AML-193 (cell line): Measurements from ENCODE around the gene PCMT1.
"Not testable (repeated sequence)": the region's sequence is repeated elsewhere in the genome, so short reads cannot be mapped to it uniquely, and the experiment has no call there.

Experiments used
- DNase-seq, 2 experiments: peaks; one replicate each; lab custom pipeline; 2025; lab: John Stamatoyannopoulos, UW

The PCMT1 gene

DNA sequence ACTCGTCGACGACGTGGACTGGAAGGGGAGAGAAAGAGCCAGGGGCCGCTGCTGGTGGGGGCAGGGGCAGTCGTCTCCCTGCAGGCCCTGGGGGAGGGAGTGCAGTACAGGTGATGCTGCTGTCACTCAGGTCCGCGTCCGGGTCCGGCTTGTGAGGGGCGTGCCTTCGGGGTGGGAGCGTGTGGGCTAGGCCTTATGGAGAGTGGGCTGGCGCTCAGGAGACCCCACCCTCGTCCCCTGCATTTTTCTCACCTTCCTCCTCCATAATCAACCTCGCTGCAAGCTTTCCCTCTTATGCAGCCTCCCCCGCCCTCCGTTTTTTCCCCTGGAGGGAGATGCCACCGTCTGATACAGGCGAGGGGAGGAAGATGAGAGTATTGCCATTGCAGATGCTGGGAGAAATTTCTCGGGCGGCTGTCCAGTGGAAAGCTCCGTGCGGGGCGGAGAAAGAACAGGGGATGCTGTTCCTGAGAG, 632 bp downstream of the PCMT1 start:
- peak; percentile 28 to 32 for DNase-seq

DNA sequence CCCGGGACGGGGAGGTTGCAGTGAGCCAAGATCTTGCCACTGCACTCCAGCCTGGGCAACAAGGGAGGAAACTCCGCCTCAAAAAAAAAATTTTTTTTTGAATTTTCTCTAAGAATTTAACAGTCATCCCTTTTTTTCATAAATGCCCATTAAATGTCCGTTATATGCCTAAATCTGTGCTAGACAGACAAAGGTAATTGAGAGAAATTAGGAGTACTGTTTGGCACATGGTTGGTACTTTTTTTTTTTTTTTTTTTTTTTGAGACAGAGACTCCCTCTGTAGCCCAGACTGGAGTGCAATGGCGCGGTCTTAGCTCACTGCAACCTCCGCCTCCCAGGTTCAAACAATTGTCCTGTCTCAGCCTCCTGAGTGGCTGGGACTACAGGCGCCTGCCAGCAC, 1.7 kb downstream of the PCMT1 start:
- no peak for DNase-seq

DNA sequence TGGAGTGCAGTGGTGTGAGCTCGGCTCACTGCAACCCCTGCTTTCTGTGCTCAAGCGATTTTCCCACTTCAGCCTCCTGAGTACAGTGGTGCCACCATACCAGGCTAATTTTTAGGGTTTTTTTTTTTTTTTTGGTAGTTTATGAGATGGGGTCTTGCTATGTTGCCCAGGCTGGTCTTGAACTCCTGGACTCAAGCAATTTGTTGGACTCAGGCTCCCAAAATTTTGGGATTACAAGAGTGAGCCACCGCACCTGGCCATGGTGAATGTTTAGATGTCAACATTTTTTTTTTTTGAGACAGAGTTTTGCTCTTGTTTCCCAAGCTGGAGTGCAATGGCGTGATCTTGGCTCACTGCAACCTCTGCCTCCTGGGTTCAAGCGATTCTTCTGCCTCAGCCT, 2.4 kb downstream of the PCMT1 start:
- DNase-seq: not testable (repeated sequence)

DNA sequence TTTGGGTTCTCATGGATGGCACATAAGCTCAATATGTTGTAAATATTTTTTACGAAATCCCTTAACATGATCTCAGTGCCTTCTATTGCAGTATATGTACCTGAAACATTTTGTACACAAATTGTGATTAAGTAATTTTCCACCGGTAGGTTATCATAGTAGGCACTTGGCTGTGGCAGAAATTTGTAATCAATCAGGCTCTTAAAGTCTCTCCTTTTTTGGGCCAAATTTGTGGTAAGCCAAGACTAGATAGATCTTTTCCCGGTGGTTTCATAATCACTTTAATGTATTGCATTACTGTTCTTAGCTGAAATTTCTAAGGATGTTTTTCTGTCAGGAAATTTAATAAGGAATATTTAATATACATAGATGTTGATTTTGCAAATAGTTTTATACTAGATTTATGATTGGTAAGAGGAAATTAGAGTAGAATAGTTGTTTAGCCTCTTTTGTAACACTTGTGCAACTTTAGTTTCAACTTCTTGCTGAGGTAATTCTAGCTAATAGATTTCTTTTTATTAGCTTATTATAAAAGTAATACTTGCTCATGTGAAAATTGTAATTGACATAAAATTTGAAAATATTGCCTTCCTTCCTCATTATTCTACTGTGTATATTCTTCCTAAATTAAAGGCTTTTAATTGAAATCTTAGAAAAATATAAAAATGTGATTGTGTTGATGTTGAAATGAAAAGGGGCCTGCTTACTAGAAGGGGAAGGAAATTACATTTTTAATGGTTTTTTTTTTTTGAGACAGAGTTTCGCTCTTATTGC, 3.2 kb downstream of the PCMT1 start:
- peak; percentile 76 to 89 for DNase-seq

DNA sequence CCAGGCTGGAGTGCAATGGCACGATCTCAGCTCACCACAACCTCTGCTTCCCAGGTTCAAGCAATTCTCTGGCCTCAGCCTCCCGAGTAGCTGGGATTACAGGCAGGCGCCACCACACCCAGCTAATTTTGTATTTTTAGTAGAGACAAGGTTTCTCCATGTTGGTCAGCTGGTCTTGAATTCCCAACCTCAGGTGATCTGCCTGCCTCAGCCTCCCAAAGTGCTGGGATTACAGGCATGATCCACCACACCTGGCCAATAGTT, 3.8 kb downstream of the PCMT1 start:
- not testable (repeated sequence) for DNase-seq

DNA sequence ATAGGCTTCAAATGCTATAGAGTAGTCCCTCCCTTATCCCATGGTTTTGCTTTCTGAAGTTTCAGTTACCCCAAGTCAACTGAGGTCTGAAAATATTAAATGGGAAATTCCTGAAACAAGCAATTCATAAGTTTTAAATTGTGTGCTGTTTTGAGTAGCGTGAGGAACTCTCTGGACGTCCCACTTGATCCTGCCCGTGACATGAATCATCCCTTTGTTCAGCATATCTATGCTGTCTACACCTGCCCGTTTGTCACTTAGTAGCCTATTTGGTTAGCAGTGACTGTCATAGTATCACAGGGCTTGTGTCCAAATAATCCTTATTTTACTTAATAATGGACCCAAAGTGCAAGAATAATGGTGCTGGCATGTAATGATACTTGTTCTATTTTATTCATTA, 5.0 kb downstream of the PCMT1 start:
- DNase-seq: no peak

DNA sequence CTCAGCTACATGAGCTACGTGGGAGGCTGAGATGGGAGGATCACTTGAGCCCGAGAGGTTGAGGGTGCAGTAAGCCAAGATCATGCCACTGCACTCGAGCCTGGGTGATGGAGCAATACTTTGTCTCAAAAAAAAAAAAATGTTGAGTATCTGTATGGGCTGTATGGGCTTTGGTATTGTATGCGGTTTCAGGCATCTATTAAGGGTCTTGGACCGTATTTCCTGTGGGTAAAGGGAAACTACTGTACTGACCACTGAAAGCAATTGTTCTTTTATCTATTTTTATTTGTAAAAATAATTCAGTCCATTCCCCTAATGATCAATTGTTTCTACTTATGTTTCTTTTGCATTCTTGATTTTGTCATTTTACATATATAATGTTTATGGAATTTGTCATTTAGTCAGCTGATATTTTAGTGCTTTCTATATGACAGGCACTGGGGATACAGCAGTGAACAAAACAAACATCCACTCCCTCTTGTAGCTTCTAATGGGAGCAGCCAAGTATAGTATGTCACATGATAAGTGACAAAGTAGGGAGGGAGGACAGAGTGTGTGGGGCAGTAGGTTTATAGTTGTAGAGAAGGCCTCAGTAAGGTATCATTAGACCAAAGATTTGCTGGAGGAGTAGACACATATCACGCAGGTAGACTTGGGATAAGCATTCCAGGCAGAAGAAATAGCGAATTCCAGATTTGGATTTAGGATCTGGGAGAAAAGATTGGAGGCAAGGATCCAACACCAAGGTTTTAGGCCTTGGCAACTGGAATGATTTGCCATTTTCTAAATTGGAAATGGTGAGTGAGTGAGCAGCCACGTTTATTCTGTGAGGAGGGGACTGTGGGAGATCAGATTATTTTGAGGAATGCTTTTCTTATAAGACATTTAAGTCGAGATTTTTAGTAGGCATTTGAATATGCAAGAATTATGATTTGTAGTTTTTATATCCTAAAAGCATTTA, 6.0 kb downstream of the PCMT1 start:
- no peak for DNase-seq

DNA sequence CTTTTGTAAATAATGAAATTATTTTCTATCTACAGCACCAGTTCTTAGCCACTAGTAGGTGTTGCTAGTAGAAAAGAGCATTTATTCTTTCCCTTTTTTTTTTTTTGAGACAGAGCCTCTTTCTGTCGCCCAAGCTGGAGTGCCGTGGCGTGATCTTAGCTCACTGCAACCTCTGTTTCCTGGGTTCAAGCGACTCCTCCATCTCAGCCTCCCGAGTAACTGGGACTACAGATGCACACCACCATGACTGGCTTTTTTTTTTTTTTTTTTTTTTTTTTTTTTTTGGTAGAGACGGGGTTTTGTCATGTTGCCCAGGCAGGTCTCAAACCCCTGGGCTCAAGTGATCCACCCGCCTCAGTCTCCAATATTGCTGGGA, 6.7 kb downstream of the PCMT1 start:
- DNase-seq: no peak

DNA sequence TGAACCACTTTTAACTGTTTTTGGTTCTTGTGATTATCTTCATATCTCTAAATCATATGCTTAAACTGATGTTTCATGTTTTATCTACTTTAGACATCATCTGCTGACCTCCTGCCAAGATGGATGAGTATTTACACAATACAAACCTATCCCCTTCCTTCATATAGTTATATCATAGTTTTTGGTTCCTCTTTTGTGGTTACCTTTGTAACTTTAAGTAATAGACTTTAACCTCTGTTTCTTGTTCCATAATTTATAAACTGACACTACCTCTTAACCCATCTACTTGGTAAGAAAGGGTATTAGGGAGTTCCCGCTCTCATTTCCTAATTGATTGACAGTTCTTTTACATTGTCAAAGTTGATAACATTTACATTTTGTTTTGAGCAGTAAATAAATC, 11.9 kb downstream of the PCMT1 start:
- DNase-seq: peak; percentile 97 to 98

DNA sequence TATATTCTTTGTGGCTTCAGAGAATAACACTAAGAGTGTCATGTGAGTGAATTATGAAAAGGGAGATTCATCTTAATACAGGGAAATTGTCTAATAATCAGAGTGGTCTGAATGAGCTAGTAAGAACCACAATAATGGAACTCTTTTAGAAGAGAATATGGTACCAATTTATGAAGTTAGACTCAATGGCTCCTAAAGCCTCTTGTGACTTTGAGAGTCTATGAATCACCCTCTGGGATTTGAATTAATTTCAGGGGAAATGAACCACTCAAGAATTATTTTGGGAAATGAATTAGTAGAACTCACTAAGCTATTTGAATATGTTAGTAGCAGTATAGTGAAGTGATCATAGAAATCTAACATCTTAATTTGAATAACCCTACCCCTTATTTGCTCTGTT, 14.3 kb downstream of the PCMT1 start:
- DNase-seq: no peak

DNA sequence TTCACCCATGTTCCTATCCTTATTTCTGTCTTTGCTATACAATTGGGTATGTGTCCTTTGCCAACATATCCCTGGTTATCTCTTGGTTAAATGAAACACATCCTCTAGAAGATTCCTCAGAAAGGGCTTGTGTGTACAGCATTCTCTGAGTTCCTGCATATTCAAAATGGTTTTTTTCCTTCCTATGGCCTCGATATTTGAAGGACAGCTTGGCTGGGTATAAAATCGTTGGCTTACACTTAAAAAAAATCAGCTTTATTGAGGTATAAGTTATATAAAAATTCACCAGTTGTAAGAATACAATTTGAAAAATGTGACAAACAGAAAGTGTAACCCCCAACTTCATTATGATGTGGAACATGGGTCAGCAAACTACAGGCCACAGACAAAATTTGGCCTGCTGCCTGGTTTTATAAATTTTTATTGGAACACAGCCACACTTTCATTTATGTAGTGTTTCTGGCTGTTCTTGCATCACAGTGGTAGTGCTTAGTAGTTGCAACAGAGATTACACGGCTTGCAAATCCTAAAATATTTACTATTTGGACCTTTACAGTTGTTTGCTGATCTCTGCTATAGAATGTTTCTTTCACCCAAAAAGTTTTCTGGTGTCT, 16.7 kb downstream of the PCMT1 start:
- DNase-seq: peak; percentile 79

DNA sequence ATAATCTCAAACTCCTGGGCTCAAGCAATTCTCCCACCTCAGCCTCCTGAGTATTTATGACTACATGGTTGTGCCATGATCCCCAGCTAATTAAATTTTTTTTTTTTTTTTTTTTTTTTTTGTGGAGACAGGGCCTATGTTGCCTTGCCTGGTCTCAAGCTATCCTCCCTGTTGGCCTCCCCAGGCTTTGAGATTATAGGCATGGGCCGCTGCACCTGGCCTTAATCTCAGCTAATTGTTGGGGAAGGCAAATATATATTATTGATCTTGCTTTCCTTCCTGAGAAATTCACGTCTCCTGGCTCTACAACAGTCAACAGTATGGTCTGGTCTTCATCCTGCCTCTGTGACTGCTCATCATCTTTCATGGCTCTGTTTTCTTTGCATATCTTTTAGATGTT, 20.1 kb downstream of the PCMT1 start:
- no peak for DNase-seq

DNA sequence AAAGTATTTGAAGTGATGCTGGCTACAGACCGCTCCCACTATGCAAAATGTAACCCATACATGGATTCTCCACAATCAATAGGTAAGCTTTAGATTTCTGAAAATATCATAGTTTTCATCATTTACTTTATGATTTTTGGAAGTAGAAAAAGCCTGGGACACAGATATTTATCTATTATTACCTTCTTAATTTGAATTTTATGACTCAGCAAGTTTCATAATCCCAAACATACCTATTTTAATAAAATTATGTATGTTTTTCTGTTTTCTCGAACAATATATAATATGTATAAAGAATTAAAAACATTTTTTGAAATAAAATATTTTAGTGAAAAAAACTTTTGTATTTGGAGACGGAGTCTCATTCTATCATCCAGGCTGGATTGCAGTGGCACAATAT, 21.6 kb downstream of the PCMT1 start:
- no peak for DNase-seq

DNA sequence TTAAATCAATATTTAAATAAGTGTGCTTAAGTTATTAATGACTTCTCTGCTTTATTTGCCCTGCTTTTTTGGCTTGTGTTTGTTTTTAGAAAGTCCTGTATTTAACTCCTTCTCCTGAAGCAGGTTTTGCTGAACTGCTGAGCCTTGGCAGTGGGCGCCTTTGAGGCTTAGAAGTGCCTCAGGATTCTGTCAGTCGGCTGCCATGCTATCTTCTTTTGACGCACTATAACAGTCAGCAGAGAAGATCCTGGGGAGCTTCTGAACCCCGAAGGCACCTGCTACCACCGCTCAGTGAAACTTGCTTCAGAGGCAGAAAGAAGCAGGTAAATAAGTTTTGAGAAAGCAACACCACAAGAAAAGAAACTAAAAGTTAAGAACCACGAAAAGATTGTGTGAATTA, 22.4 kb downstream of the PCMT1 start:
- no peak for DNase-seq

DNA sequence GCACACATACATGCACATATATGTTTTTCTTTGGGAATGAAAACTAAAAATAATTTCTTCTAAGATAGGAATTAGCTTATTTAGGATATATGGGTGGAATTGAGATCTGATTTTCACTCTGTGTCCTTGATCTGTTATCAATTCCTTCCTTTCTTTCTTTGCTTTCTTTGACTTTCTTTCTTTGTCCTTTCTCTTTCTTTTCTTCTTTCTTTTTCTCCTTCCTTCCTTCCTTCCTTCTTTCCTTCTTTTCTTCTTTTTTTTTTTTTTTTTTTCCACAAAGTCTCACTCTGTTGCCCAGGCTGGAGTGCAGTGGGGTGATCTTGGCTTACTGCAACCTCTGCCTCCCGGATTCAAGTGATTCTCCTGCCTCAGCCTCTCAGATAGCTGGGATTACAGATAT, 28.1 kb downstream of the PCMT1 start:
- no peak for DNase-seq

DNA sequence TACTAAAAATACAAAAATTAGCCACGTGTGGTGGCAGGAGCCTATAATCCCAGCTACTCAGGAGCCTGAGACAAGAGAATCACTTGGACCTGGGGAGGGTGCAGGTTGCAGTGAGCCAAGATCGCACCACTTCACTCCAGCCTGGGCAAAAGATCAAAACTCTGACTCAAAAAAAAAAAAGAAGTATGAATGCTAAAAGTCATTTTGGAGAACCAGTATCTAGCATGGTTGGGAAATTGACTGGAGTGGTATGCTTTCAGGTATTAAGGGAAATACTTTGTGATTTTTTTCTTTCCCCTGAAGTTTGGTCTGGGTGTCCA, 30.1 kb downstream of the PCMT1 start:
- DNase-seq: no peak

DNA sequence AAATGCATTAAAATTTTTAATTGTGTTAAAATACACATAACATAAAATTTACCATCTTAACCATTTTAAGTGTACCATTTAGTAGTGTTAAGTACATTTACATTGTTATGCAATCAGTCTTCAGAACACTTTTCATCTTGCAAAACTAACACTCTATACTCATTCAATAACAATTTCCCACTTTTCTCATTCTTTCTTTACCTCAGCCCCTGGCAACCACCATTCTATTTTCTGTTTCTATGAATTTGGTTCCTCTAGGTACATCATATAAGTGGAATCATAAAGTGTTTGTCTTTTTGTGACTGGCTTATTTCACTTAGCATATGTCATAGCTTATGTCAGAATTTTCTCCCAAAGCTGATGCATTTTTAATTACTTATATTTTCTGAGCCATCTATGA, 32.2 kb downstream of the PCMT1 start:
- no peak for DNase-seq

DNA sequence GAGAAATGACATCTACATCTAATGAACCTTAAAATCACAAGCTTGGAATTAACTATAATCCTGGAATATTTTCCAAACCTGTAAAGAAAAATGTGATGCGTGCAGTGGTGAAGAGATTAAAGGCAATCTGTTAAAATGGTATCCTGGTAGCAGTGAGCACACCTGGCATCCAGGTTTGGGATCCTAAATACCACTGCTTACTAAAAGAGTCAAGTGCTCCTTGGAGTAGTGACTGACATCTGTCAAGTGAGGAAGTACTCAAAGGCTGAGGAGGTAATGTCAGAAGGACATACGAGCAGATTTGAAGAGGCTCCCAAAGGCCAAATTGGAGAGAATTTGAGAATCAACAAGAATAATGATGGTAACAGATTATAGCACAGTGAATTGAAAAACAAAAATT, 32.8 kb downstream of the PCMT1 start:
- DNase-seq: no peak

DNA sequence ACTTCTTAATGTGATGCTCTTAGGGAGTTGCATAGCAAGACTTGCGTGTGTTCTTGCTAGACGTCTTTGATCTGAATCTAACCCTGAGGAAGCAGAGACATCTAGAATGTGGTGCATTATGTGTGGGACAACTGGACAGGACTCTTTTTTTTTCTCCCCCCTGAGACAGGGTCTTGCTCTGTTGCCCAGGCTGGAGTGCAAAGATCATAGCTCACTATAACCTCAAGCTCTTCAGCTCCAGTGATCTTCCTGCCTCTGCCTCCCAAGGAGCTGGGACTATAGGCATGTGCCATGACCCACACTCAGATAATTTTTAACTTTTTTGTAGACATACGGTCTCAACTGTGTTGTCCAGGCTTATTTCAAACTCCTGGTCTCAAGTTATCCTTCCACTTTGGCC, 34.0 kb downstream of the PCMT1 start:
- no peak for DNase-seq

DNA sequence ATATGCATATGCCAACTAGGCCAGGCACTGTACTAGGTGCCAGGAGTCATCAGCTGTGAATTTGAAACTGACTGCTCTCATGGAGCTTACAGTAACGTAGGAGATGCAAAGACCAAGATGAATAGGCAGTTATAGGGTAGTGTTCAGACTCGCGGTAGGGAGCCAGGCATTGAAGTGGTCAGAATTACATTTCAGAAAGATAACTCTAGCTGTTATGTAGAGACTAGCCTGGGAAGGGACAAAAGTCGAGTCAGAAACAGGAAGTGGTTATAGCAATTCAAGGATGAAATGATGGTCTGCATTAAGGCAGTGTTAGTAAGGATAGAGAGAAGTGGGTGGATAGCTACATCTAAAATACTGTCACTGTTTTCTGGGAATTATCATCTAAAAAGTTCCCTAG, 56.6 kb downstream of the PCMT1 start:
- DNase-seq: peak in 1 of 2 experiments; percentile 17

DNA sequence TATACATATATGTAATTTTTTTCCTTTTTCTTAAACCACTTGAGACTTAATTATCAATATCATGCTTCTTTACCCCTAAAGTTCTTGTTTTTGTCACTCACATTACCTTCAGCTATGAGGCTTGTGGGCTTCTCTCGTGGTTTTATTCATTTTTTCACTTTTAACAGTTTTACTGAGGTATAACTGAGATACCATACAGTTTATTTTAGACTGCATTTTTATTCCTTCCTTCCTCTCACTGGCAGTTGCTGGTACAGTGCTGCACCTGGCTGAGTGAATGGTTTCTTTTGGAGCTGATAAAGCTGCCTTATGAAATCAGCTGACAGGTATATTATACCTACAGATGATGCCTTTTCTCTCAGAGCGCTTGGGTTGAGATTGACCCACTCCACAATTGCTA, 60.3 kb downstream of the PCMT1 start:
- DNase-seq: no peak

DNA sequence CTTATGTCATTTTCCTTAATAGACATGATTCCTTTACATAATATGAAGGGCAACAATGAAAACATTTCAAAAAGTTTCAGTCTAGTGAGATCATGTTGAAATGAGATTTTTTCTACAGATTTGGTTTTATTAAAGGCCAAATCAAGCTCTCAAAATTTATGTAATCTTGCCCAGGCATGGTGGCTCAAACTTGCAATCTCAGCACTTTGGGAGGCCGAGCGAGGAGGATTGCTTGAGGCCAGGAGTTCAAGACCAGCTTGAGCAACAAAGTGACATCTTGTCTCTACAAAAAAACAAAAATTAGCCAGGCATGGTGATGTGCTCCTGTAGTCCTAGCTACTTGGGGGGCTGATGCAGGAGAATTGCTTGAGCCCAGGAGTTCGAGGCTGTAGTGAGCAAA, 63.8 kb downstream of the PCMT1 start:
- DNase-seq: no peak

DNA sequence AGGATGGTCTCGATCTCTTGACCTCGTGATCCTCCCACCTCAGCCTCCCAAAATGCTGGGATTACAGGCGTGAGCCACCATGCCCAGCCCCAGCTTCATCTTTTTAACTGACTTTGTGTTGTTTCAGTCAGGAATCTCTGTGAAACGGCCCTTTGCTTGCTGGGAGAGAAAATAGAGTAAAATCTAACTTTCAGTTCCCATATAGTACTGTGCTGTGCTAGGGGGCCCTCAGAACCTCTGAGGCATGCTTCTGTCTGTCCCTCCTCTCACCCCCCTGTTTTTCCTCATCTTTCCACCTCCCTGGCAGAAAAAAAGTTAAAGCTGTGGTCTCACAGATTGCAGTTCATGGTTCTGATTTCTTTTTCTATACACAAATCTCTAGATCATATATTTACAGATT, 66.2 kb downstream of the PCMT1 start:
- no peak for DNase-seq
